Measurements from ENCODE around the gene APBB1. TPM values are rescaled to one million over a fixed set of nuclear protein-coding genes. Genes with fewer than 3 reads are reported as not detected.
A peak's percentile ranks its signal among the peaks of the same experiment; 100 is the strongest.

The APBB1 gene
- total and polyA plus RNA-seq, 9 of the 15 experiments (the other 6 are each of a cell fraction or from before 2014, with no cell fraction given), result 0.04 to 0.73 (median 0.40) TPM

DNA sequence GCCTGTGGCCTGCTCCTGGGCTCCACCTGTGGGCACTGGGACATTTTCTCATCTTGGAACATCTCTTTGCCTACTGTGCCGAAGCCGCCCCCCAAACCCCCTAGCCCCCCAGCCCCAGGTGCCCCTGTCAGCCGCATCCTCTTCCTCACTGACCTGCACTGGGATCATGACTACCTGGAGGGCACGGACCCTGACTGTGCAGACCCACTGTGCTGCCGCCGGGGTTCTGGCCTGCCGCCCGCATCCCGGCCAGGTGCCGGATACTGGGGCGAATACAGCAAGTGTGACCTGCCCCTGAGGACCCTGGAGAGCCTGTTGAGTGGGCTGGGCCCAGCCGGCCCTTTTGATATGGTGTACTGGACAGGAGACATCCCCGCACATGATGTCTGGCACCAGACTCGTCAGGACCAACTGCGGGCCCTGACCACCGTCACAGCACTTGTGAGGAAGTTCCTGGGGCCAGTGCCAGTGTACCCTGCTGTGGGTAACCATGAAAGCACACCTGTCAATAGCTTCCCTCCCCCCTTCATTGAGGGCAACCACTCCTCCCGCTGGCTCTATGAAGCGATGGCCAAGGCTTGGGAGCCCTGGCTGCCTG lies 27.3 kb downstream of the APBB1 start:
- H3K4me3 ChIP-seq, result no peak overlapping the region
- no peak overlapping the region for H2AFZ ChIP-seq (ENCODE audit: low read depth, low read length)
- no peaks in the 10 kb centered on the region for H4K20me1 ChIP-seq (replicated peaks; ENCODE audit: control insufficient read depth, insufficient read depth, low read length)
- peak overlapping the region in 1 of 2 experiments; percentile 95; a peak in 2 of 4 replicates for H3K9ac ChIP-seq (ENCODE audit: insufficient read depth in 1 of 2, low read depth in 2 of 2, low read length in 2 of 2)
- intact Hi-C loops (cut with micrococcal nuclease), result no loop called here
- H3K27me3 ChIP-seq (ENCODE audit: control insufficient read depth in 2 of 2, insufficient read depth in 2 of 2, low read length in 2 of 2), result no peaks in the 10 kb centered on the region
- ChIA-PET CTCF (ENCODE audit: low intra/inter-chr PET ratio) (no interaction called here), POLR2A (interaction anchor here (0.6 to 1.1 kb wide), 2 partner anchors 8 to 589 kb away, joined by 3 to 4 read pairs; no protein-coding TSS in a partner anchor)
- no peak overlapping the region for H3K4me2 ChIP-seq (ENCODE audit: insufficient read depth, low read length)
- DNase-seq (ENCODE audit: extremely low read depth in 1 of 4, low spot score in 3 of 4) (no peak), FAIRE-seq (no peak), ATAC-seq (no peak)
- H3K36me3 ChIP-seq (ENCODE audit: control insufficient read depth, insufficient read depth, low read length), result no peaks in the 10 kb centered on the region
- no peaks in the 10 kb centered on the region for H3K9me1 ChIP-seq (ENCODE audit: control insufficient read depth, insufficient read depth, low read length)
- no TSS peak for BruUV-seq (replicated peaks)
- in situ Hi-C loops (cut with MboI), result no loop called here
- 0 out of 3 replicates have a peak, but pooled peaks cover 7% of the 10 kb centered on the region for H3K79me2 ChIP-seq (ENCODE audit: control insufficient read depth, insufficient read depth, low read length)
- TF ChIP-seq, protein P1, sequence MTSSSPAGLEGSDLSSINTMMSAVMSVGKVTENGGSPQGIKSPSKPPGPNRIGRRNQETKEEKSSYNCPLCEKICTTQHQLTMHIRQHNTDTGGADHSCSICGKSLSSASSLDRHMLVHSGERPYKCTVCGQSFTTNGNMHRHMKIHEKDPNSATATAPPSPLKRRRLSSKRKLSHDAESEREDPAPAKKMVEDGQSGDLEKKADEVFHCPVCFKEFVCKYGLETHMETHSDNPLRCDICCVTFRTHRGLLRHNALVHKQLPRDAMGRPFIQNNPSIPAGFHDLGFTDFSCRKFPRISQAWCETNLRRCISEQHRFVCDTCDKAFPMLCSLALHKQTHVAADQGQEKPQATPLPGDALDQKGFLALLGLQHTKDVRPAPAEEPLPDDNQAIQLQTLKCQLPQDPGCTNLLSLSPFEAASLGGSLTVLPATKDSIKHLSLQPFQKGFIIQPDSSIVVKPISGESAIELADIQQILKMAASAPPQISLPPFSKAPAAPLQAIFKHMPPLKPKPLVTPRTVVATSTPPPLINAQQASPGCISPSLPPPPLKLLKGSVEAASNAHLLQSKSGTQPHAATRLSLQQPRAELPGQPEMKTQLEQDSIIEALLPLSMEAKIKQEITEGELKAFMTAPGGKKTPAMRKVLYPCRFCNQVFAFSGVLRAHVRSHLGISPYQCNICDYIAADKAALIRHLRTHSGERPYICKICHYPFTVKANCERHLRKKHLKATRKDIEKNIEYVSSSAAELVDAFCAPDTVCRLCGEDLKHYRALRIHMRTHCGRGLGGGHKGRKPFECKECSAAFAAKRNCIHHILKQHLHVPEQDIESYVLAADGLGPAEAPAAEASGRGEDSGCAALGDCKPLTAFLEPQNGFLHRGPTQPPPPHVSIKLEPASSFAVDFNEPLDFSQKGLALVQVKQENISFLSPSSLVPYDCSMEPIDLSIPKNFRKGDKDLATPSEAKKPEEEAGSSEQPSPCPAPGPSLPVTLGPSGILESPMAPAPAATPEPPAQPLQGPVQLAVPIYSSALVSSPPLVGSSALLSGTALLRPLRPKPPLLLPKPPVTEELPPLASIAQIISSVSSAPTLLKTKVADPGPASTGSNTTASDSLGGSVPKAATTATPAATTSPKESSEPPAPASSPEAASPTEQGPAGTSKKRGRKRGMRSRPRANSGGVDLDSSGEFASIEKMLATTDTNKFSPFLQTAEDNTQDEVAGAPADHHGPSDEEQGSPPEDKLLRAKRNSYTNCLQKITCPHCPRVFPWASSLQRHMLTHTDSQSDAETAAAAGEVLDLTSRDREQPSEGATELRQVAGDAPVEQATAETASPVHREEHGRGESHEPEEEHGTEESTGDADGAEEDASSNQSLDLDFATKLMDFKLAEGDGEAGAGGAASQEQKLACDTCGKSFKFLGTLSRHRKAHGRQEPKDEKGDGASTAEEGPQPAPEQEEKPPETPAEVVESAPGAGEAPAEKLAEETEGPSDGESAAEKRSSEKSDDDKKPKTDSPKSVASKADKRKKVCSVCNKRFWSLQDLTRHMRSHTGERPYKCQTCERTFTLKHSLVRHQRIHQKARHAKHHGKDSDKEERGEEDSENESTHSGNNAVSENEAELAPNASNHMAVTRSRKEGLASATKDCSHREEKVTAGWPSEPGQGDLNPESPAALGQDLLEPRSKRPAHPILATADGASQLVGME (CRISPR knock-in tag; IDR thresholded peaks at IDR 0.05), result no peak
- 94% methylated on average over 16 of the region's 18 CpGs for WGBS (ENCODE audit: insufficient coverage, low coverage, missing lambda C conversion rate)
- H3K9me3 ChIP-seq (replicated peaks; ENCODE audit: control insufficient read depth, insufficient read depth, low read depth, low read length), result no peaks in the 10 kb centered on the region
- peaks cover 22 to 32% of the 10 kb centered on the region in 2 experiments for H3K4me1 ChIP-seq (replicated peaks in 1 of 2; ENCODE audit: control insufficient read depth in 2 of 2, insufficient read depth in 2 of 2, low read length in 2 of 2)
- no peak overlapping the region for H3K27ac ChIP-seq (ENCODE audit: extremely low read depth, low read depth, low read length)

Measured in K562 (cell line).